ENCODE measurements around the gene ZNF568.
A peak's percentile ranks its signal among the peaks of the same experiment; 100 is the strongest.

The ZNF568 gene

DNA sequence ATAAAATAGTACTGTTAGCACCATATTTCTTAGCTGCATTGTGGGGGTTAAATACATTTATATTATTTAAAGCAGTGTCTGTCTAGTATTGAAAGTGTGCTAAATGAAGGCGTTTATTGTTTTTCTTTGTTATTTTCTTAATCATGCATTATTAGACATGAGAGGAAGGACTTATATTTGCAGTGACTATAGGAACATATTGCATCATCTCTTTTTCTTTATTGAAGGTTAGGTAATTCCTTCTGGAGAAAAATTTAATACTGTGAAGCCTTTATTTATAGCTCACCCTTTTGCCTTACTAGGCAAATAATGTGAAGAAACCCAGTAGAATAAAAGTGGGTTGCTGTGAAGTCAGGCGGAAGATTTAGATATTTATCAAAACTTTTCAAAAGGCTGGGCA, 83.2 kb downstream of the ZNF568 start:
- no peak for DNase-seq (ENCODE audit: low spot score)

DNA sequence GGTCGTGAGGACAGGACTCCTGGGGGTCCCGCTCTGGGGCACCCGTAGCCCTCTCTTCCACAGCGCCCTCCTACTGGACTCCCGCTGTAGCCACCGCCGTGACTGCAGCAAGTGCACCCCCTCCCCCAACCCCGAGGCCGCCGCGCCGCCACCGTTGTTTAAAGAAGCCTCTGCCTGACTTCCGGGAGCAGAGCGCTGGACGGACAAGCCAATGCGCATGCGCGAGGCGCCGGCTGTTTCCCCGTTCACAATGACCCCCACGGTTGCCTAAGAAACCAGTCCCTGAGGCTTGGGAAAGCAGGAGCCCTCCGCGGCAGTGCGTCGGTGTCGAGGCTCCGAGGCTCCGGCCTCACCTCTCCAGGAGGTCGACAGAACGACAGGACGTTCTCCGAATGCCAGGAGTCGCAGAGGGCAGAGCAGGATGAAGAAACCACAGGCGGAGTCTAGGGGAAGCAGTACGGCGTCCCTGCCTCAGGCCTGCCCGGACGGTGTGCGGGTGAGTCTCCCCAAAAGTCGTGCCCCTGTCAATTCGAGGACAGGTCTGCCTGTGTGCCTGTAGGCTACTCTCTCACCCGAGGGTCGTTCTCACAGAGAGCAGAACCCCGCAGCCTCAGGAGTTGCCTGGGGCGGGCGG, 91.6 kb downstream of the ZNF568 start:
- peak; percentile 42 for DNase-seq (ENCODE audit: low spot score)

DNA sequence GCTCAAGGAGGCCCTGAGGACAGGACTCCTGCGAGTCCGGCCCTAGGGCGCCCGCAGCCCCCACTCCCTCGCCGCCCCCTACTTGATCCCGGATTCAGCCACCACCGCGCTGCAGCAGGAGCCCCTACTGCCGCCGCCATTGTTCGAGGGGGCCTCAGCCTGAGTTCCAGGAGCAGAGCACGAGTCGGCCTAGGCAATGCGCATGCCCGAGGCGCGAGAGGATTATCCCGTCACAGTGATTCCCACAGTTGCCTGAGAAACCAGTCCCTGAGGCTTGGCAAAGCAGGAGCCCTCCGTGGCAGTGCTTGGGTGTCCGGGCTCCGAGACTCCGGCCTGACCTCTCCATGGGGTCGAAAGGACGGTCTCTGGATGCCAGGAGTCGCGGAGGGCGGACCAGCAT, 93.7 kb downstream of the ZNF568 start:
- DNase-seq (ENCODE audit: low spot score) = no peak

DNA sequence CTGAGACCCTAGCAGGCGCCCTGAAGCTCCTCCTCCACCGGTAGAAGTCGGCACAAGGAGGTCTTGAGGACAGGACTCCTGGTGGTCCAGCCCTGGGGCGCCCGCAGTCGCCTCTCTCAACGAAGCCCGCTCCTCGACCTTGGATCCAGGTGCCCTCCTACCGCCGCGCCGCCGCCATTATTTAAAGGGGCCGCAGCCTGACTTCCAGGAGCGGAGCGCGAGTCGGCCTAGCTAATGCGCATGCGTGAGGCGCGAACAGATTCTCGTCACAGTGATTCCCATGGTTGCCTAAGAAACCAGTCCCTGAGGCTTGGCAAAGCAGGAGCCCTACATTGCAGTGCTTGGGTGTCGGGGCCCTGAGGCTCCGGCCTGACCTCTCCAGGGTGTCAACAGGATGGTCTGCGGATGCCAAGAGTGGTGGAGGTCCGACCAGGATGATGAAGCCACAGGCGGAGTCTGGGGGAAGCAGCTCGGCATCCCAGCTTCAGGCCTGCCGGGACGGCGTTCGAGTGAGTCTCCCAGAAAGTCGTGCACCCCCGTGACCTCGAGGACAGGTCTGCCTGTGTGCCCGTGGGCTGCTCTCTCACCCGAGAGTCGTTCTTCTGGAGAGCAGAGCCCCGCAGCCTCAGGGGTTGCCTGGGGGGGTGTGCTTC, 96.1 kb downstream of the ZNF568 start:
- DNase-seq (ENCODE audit: low spot score) = no peak

DNA sequence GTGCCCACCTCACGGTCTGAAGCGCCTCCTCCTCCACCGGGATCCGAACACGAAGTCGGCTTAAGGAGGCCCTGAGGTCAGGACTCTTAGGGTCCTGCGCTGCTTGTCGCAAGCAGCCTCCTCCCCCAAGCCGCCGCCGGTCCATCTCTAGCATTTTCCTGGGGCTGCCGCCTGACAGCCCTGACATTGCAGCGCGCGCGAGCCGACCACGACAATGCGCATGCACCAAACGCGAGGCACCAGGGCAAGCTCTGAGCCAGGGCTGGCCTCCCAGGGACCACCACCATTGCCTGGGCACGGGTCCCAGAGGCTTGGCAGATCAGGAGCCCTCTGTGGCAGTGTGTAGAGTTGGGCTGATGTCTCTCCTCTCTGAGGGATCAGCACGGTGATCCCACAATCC, 98.3 kb downstream of the ZNF568 start:
- DNase-seq (ENCODE audit: low spot score) = no peak

DNA sequence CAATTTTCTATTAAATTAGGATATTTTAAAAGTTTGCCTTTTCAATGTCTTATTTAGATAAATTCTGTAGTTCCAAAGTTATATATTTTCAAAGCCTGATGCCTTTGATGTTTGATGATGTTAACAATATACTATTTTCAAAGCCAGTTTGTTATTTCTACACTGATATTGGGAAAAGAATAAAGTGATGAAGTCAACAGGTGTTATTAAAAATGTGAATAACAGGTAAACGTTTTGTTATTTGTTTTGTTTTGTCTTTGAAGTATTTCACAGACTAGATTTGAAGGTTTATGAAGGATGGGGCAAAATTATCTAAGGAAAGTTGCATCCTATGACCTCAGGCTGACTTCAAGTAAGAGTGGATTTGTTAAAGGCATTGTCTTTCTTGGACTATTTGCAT, 129.0 kb downstream of the ZNF568 start:
- no peak for DNase-seq (ENCODE audit: low spot score)
